Smooth muscle cell (in vitro differentiated cells): Measurements from ENCODE around the gene RGCC. TPM values are rescaled to one million over a fixed set of nuclear protein-coding genes. Genes with fewer than 3 reads are reported as not detected.
"Not testable (repeated sequence)": the region's sequence is repeated elsewhere in the genome, so short reads cannot be mapped to it uniquely, and the experiment has no call there.

Experiments
- DNase-seq: peaks from one replicate; lab custom pipeline; 2025; ENCODE audit not compliant: unreplicated experiment; lab: John Stamatoyannopoulos, UW
- H2AFZ ChIP-seq: fragments of 200-600 bp; sonication (generic); 2 replicates; pipeline ENCODE4 v1.6.0; 2016; ENCODE audit warnings: antibody characterized with exemption, low read depth, mild to moderate bottlenecking
- H3F3A ChIP-seq: fragments of 200-600 bp; sonication (generic); 2 replicates; pipeline ENCODE4 v1.6.0; 2017; ENCODE audit warnings: antibody characterized with exemption, low read depth
- H3K27ac ChIP-seq: fragments of 200-600 bp; sonication (generic); 2 replicates; pipeline ENCODE4 v1.5.1; 2016; ENCODE audit warnings: low read depth, mild to moderate bottlenecking
- H3K27me3 ChIP-seq: fragments of 200-600 bp; sonication (generic); 2 replicates; pipeline ENCODE4 v1.6.1; 2016; ENCODE audit warnings: low read depth, mild to moderate bottlenecking
- H3K36me3 ChIP-seq: fragments of 200-600 bp; sonication (generic); 2 replicates; pipeline ENCODE4 v1.5.1; 2016; ENCODE audit warnings: low read depth
- H3K4me1 ChIP-seq: fragments of 200-600 bp; sonication (generic); 2 replicates; pipeline ENCODE4 v1.5.1; 2016; ENCODE audit warnings: low read depth
- H3K4me2 ChIP-seq: fragments of 200-600 bp; sonication (generic); 2 replicates; pipeline ENCODE4 v1.6.0; 2016; ENCODE audit warnings: mild to moderate bottlenecking
- H3K4me3 ChIP-seq: fragments of 200-600 bp; sonication (generic); 2 replicates; pipeline ENCODE4 v1.5.1; 2016; ENCODE audit warnings: mild to moderate bottlenecking
- H3K79me2 ChIP-seq: fragments of 200-600 bp; sonication (generic); 2 replicates; pipeline ENCODE4 v1.6.0; 2016; ENCODE audit warnings: low read depth, mild to moderate bottlenecking
- H3K9ac ChIP-seq: fragments of 200-600 bp; sonication (generic); 2 replicates; pipeline ENCODE4 v1.6.0; 2016; ENCODE audit warnings: low read depth
- H3K9me3 ChIP-seq: fragments of 200-600 bp; sonication (generic); replicated peaks from 2 replicates; pipeline ENCODE4 v1.5.1; 2016; ENCODE audit warnings: low read depth
- H4K20me1 ChIP-seq: fragments of 200-600 bp; sonication (generic); 2 replicates; pipeline ENCODE4 v1.6.0; 2016; ENCODE audit warnings: low read depth
- CTCF ChIP-seq: fragments of 200-600 bp; sonication (generic); IDR thresholded peaks from 2 replicates; pipeline ENCODE4 v1.5.1; 2017; ENCODE audit warnings: borderline replicate concordance, mild to moderate bottlenecking, antibody characterized with exemption; ENCODE audit not compliant: insufficient read depth, poor library complexity, severe bottlenecking
- WGBS: methylation state at CpG from one replicate; pipeline ENCODE4 v1.1.7; 2016; ENCODE audit warnings: low lambda C conversion rate; 5-methylcytosine and 5-hydroxymethylcytosine counted together
- polyA plus RNA-seq: library from polyadenylated mRNA; unstranded; fragments of >200 nt; fragmentation: Nextera tagmentation; extraction: Ambion mirVana; gene quantifications from 2 replicates; pipeline ENCODE4 v1.2.1, GENCODE V29; 2016
- total RNA-seq: library from RNA; depleted of rRNA; stranded (reverse); fragments of >200 nt; gene quantifications from 2 replicates; pipeline ENCODE4 v1.2.3, GENCODE V29; 2014

The RGCC gene
- total and polyA plus RNA-seq, 2 experiments from 2014 or later, result 4.5 to 11.7 TPM

GRCh38 chr13:41501281-41501680 is 43.9 kb downstream of the RGCC start:
- no peak for TF ChIP-seq CTCF
- no peak overlapping the region for H3K9ac ChIP-seq
- no peaks in the 10 kb centered on the region for H3K9me3 ChIP-seq
- H3K27me3 ChIP-seq, result no peaks in the 10 kb centered on the region
- H3K4me1 ChIP-seq, result no peaks in the 10 kb centered on the region
- H3K36me3 ChIP-seq, result no peaks in the 10 kb centered on the region
- 93% methylated on average over 4 of the region's 4 CpGs for WGBS
- no peaks in the 10 kb centered on the region for H3K79me2 ChIP-seq
- H3F3A ChIP-seq, result peaks cover 3% of the 10 kb centered on the region
- no peak overlapping the region for H3K27ac ChIP-seq
- no peaks in the 10 kb centered on the region for H4K20me1 ChIP-seq
- H3K4me2 ChIP-seq, result no peak overlapping the region
- no peak for DNase-seq
- H2AFZ ChIP-seq, result no peak overlapping the region
- no peak overlapping the region for H3K4me3 ChIP-seq

- H3K79me2 ChIP-seq, result no peaks in the 10 kb centered on the region
- WGBS, result 84% methylated on average over 5 of the region's 5 CpGs
- DNase-seq, result no peak
- H3K9me3 ChIP-seq, result no peaks in the 10 kb centered on the region
- no peaks in the 10 kb centered on the region for H3K4me1 ChIP-seq
- no peaks in the 10 kb centered on the region for H3K36me3 ChIP-seq
- no peak overlapping the region for H2AFZ ChIP-seq
- no peaks in the 10 kb centered on the region for H4K20me1 ChIP-seq
- no peak overlapping the region for H3K4me3 ChIP-seq
- H3K27me3 ChIP-seq, result no peaks in the 10 kb centered on the region
- H3F3A ChIP-seq, result peaks cover 3% of the 10 kb centered on the region
- no peak for TF ChIP-seq CTCF
- no peak overlapping the region for H3K9ac ChIP-seq
- H3K4me2 ChIP-seq, result no peak overlapping the region
- no peak overlapping the region for H3K27ac ChIP-seq
Measured at GRCh38 chr13:41502031-41502430, 44.7 kb downstream of the RGCC start.

GRCh38 chr13:41502673-41503072 is 45.3 kb downstream of the RGCC start:
- no peaks in the 10 kb centered on the region for H4K20me1 ChIP-seq
- no peak overlapping the region for H3K4me3 ChIP-seq
- peaks cover 3% of the 10 kb centered on the region for H3F3A ChIP-seq
- no peaks in the 10 kb centered on the region for H3K27me3 ChIP-seq
- H3K36me3 ChIP-seq, result no peaks in the 10 kb centered on the region
- no peaks in the 10 kb centered on the region for H3K9me3 ChIP-seq
- H2AFZ ChIP-seq, result no peak overlapping the region
- whole genome bisulfite sequencing, result 86% methylated on average over 9 of the region's 9 CpGs
- no peaks in the 10 kb centered on the region for H3K79me2 ChIP-seq
- TF ChIP-seq CTCF, result no peak
- H3K4me2 ChIP-seq, result no peak overlapping the region
- no peak overlapping the region for H3K9ac ChIP-seq
- no peak for DNase-seq
- no peak overlapping the region for H3K27ac ChIP-seq
- no peaks in the 10 kb centered on the region for H3K4me1 ChIP-seq

GRCh38 chr13:41503356-41503755 is 46.0 kb downstream of the RGCC start:
- DNase-seq, result no peak
- no peak for TF ChIP-seq CTCF
- H2AFZ ChIP-seq, result no peak overlapping the region
- H3K27ac ChIP-seq, result no peak overlapping the region
- H3K4me3 ChIP-seq, result no peak overlapping the region
- H3K79me2 ChIP-seq, result no peaks in the 10 kb centered on the region
- no peaks in the 10 kb centered on the region for H3K27me3 ChIP-seq
- no peaks in the 10 kb centered on the region for H4K20me1 ChIP-seq
- H3F3A ChIP-seq, result peaks cover 3% of the 10 kb centered on the region
- no peaks in the 10 kb centered on the region for H3K4me1 ChIP-seq
- WGBS, result 95% methylated on average over 3 of the region's 3 CpGs
- H3K9ac ChIP-seq, result no peak overlapping the region
- no peaks in the 10 kb centered on the region for H3K9me3 ChIP-seq
- no peaks in the 10 kb centered on the region for H3K36me3 ChIP-seq
- no peak overlapping the region for H3K4me2 ChIP-seq

- not testable (repeated sequence) for H3K4me1 ChIP-seq, H3K36me3 ChIP-seq, H3K4me3 ChIP-seq, H3K79me2 ChIP-seq, H2AFZ ChIP-seq, DNase-seq, H4K20me1 ChIP-seq, H3K27me3 ChIP-seq, H3F3A ChIP-seq, H3K4me2 ChIP-seq, H3K9me3 ChIP-seq
- Histone ChIP-seq H3K9ac (peak overlapping the region; percentile 51), H3K27ac (peak overlapping the region; percentile 96)
Measured at GRCh38 chr13:41504657-41505056, 47.3 kb downstream of the RGCC start.
